Measurements from ENCODE around the gene PRKCE.
"Not testable (repeated sequence)": the region's sequence is repeated elsewhere in the genome, so short reads cannot be mapped to it uniquely, and the experiment has no call there.

PRKCE gene

GRCh38 chr2:46223514-46223913 lies 572.0 kb downstream of the PRKCE start:
- DNase-seq: not testable (repeated sequence)

- DNase-seq: no peak
Measured at GRCh38 chr2:46225150-46225625, 573.7 kb downstream of the PRKCE start.

GRCh38 chr2:46225730-46226129 lies 574.3 kb downstream of the PRKCE start:
- no peak for DNase-seq

GRCh38 chr2:46226620-46227019 lies 575.1 kb downstream of the PRKCE start:
- DNase-seq: no peak

GRCh38 chr2:46227022-46227421 lies 575.5 kb downstream of the PRKCE start:
- DNase-seq: no peak

GRCh38 chr2:46227674-46228289 lies 576.3 kb downstream of the PRKCE start:
- DNase-seq: no peak

GRCh38 chr2:46229134-46230063 lies 577.9 kb downstream of the PRKCE start:
- DNase-seq: no peak

GRCh38 chr2:46230115-46230571 lies 578.7 kb downstream of the PRKCE start:
- no peak for DNase-seq

GRCh38 chr2:46230677-46231425 lies 579.4 kb downstream of the PRKCE start:
- no peak for DNase-seq

GRCh38 chr2:46231721-46232120 lies 580.2 kb downstream of the PRKCE start:
- DNase-seq: no peak

GRCh38 chr2:46232860-46233259 lies 581.4 kb downstream of the PRKCE start:
- no peak for DNase-seq

- no peak for DNase-seq
Measured at GRCh38 chr2:46236006-46236875, 584.8 kb downstream of the PRKCE start.

- no peak for DNase-seq
Measured at GRCh38 chr2:46236876-46237859, 585.7 kb downstream of the PRKCE start.
